Stimulated activated CD8-positive, alpha-beta memory T cell treated with anti-CD3 and anti-CD28 coated beads, Interleukin-7, amount 100 ng/mL, for 24 hours (primary cell): Measurements from ENCODE around the gene ANXA1.

Experiments
- DNase-seq: peaks from one replicate; pipeline ENCODE4 v3.0.0-alpha.2; 2020; ENCODE audit warnings: low read depth

ANXA1 gene

GRCh38 chr9:73210886-73211666 is 59.4 kb downstream of the ANXA1 start:
- DNase-seq = no peak

GRCh38 chr9:73213300-73213699 is 61.6 kb downstream of the ANXA1 start:
- no peak for DNase-seq

DNA sequence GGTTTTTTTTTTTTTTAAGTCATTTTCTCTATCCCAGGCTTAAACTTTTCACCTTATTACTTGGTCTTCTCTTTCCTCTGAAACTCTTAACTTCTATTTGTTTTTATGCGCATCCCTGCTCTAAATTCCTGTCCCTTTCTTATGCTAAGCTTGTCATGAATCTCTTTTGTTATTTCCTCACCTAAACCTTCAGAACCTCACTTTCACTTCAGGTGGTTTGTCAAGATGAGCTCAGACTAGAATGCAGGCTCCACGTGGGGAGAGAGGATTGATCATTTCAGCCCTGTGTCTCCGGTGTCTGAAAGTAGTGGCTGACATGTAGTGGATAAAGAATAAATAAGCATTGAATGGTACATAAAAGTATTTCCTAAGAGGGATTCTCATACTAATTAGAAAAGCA is 63.6 kb downstream of the ANXA1 start:
- no peak for DNase-seq

DNA sequence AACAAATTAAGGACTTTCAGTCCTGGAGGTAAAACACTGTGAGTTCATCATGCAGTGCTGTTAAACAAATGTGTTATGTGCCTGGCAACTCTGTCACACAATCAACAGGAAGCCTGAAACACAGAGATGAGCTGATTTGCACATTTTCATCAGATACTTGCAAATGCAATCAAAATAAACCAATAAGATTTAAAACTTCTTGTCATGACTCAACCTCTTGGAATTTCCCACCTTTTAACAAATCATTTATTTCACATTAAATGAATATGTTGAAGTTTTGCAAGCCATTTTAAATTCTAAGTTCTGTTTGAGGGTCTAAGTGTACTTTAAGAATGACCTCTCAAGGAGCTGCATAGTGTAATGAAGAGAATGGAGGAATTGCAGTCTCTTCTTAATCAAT is 64.4 kb downstream of the ANXA1 start:
- DNase-seq = no peak
